ENCODE data around the gene ADAM21.
"Not testable (repeated sequence)": the region's sequence is repeated elsewhere in the genome, so short reads cannot be mapped to it uniquely, and the experiment has no call there.

Gene ADAM21

DNA sequence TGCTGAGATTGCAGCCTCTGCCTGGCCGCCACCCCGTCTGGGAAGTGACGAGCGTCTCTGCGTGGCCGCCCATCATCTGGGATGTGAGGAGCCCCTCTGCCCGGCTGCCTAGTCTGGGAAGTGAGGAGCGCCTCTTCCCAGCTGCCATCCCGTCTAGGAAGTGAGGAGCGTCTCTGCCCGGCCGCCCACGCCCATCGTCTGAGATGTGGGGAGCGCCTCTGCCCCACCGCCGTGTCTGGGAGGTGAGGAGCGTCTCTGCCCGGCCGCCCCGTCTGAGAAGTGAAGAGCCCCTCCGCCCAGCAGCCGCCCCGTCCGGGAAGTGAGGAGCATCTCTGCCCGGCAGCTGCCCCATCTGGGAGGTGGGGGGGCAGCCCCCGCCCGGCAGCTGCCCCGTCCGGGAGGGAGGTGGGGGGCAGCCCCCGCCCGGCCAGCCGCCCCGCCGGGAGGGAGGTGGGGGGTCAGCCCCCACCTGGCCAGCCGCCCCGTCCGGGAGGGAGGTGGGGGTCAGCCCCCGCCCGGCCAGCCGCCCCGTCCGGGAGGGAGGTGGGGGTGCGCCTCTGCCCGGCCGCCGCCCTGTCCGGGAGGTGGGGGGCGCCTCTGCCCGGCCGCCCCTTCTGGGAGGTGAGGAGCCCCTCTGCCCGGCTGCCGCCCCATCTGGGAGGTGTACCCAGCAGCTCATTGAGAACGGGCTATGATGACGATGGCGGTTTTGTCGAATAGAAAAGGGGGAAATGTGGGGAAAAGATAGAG is 25.6 kb downstream of the ADAM21 start:
- not testable (repeated sequence) for DNase-seq

DNA sequence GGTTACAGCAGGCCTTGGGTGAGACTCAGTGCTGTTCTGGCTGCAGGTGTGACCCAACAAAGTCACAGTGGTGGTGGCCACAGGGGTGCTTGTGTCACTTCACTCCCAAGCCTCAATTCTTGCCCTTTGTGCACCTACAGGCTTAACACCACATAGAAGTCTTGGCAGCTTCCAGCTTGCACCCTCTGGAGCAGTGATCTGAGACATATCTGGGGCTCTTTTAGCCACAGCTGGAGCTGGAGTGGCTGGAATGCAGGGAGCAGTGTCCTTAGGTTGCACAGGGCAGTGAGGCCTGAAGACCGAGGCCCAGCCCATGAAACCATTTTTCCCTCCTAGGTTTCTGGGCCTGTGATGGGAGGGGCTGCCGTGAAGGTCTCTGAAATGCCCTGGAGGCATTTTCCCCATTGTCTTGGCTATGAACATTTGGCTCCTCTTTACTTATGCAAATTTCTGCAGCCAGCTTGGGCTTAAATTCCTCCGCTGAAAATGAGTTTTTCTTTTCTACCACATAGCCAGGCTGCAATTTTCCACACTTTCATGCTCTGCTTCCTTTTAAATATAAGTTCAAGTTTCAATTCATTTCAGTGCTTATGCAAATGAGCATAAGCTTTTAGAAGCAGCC is 37.7 kb downstream of the ADAM21 start:
- DNase-seq, result no peak

GRCh38 chr14:70498191-70498590 is 46.2 kb downstream of the ADAM21 start:
- no peak for DNase-seq

All from NCI-H2171 (cell line).